Activated naive CD4-positive, alpha-beta T cell treated with anti-CD3 and anti-CD28 coated beads, Interleukin-2, amount 50 U/mL, for 24 hours (primary cell): ENCODE data around the gene MYH9.
"Not testable (repeated sequence)": the region's sequence is repeated elsewhere in the genome, so short reads cannot be mapped to it uniquely, and the experiment has no call there.

ENCODE experiments used
- H3K27ac Mint-ChIP-seq: one replicate; pipeline ENCODE4 v1.8.0; 2021; ENCODE audit warnings: mild to moderate bottlenecking, mixed read lengths
- H3K27me3 Mint-ChIP-seq: one replicate; pipeline ENCODE4 v1.8.0; 2021; ENCODE audit warnings: mixed read lengths
- H3K36me3 Mint-ChIP-seq: one replicate; pipeline ENCODE4 v1.8.0; 2021; ENCODE audit warnings: mixed read lengths
- H3K4me1 Mint-ChIP-seq: one replicate; pipeline ENCODE4 v1.8.0; 2021; ENCODE audit warnings: mixed read lengths
- H3K4me3 Mint-ChIP-seq: one replicate; pipeline ENCODE4 v1.8.0; 2021; ENCODE audit warnings: mild to moderate bottlenecking, mixed read lengths
- H3K9me3 Mint-ChIP-seq: one replicate; pipeline ENCODE4 v1.8.0; 2021; ENCODE audit warnings: mixed read lengths

Gene MYH9

GRCh38 chr22:36286096-36286957 lies 101.4 kb downstream of the MYH9 start:
- Mint-ChIP-seq H3K36me3 (peaks cover 22% of the 10 kb centered on the region), H3K27ac (peak overlapping the region; percentile 81), H3K27me3 (no peaks in the 10 kb centered on the region), H3K9me3 (no peaks in the 10 kb centered on the region), H3K4me3 (no peak overlapping the region), H3K4me1 (peaks cover 23% of the 10 kb centered on the region)

GRCh38 chr22:36285545-36285944 lies 102.2 kb downstream of the MYH9 start:
- H3K4me3 Mint-ChIP-seq, result no peak overlapping the region
- no peaks in the 10 kb centered on the region for H3K27me3 Mint-ChIP-seq
- peaks cover 23% of the 10 kb centered on the region for H3K4me1 Mint-ChIP-seq
- peaks cover 23% of the 10 kb centered on the region for H3K36me3 Mint-ChIP-seq
- H3K27ac Mint-ChIP-seq, result no peak overlapping the region
- no peaks in the 10 kb centered on the region for H3K9me3 Mint-ChIP-seq

- Mint-ChIP-seq H3K27ac (no peak overlapping the region), H3K27me3 (no peaks in the 10 kb centered on the region), H3K9me3 (no peaks in the 10 kb centered on the region), H3K36me3 (peaks cover 22% of the 10 kb centered on the region), H3K4me1 (peaks cover 22% of the 10 kb centered on the region), H3K4me3 (no peak overlapping the region)
These were observed 102.8 kb downstream of the MYH9 start for GRCh38 chr22:36285017-36285416.

- peaks cover 17% of the 10 kb centered on the region for H3K36me3 Mint-ChIP-seq
- H3K27me3 Mint-ChIP-seq, result no peaks in the 10 kb centered on the region
- peak overlapping the region; percentile 81 for H3K27ac Mint-ChIP-seq
- no peaks in the 10 kb centered on the region for H3K9me3 Mint-ChIP-seq
- H3K4me3 Mint-ChIP-seq, result no peak overlapping the region
- peaks cover 16% of the 10 kb centered on the region for H3K4me1 Mint-ChIP-seq
These were observed 103.6 kb downstream of the MYH9 start for GRCh38 chr22:36284171-36284571.

GRCh38 chr22:36282328-36282831 lies 105.4 kb downstream of the MYH9 start:
- Mint-ChIP-seq H3K9me3 (no peaks in the 10 kb centered on the region), H3K27ac (peak overlapping the region; percentile 23), H3K27me3 (no peaks in the 10 kb centered on the region), H3K36me3 (peaks cover 14% of the 10 kb centered on the region), H3K4me3 (no peak overlapping the region), H3K4me1 (peaks cover 22% of the 10 kb centered on the region)

- Mint-ChIP-seq H3K4me3 (no peak overlapping the region), H3K27me3 (no peaks in the 10 kb centered on the region), H3K27ac (no peak overlapping the region), H3K4me1 (peaks cover 20% of the 10 kb centered on the region), H3K36me3 (peaks cover 10% of the 10 kb centered on the region), H3K9me3 (no peaks in the 10 kb centered on the region)
These were observed 105.9 kb downstream of the MYH9 start for GRCh38 chr22:36281781-36282327.

GRCh38 chr22:36280379-36280778 lies 107.4 kb downstream of the MYH9 start:
- Mint-ChIP-seq H3K27ac (peak overlapping the region; percentile 55), H3K4me1 (peaks cover 21% of the 10 kb centered on the region), H3K4me3 (no peak overlapping the region), H3K9me3 (no peaks in the 10 kb centered on the region), H3K36me3 (peaks cover 5% of the 10 kb centered on the region), H3K27me3 (no peaks in the 10 kb centered on the region)

GRCh38 chr22:36279219-36279666 lies 108.5 kb downstream of the MYH9 start:
- H3K9me3 Mint-ChIP-seq, result no peaks in the 10 kb centered on the region
- no peaks in the 10 kb centered on the region for H3K27me3 Mint-ChIP-seq
- H3K27ac Mint-ChIP-seq, result peak overlapping the region; percentile 72
- no peak overlapping the region for H3K4me3 Mint-ChIP-seq
- peaks cover 21% of the 10 kb centered on the region for H3K4me1 Mint-ChIP-seq
- peaks cover 3% of the 10 kb centered on the region for H3K36me3 Mint-ChIP-seq

GRCh38 chr22:36277482-36278291 lies 110.1 kb downstream of the MYH9 start:
- H3K9me3 Mint-ChIP-seq, result no peaks in the 10 kb centered on the region
- H3K27me3 Mint-ChIP-seq, result no peaks in the 10 kb centered on the region
- peak overlapping the region; percentile 74 for H3K27ac Mint-ChIP-seq
- H3K4me3 Mint-ChIP-seq, result no peak overlapping the region
- H3K36me3 Mint-ChIP-seq, result peaks cover 2% of the 10 kb centered on the region
- H3K4me1 Mint-ChIP-seq, result peaks cover 21% of the 10 kb centered on the region

GRCh38 chr22:36274531-36274930 lies 113.2 kb downstream of the MYH9 start:
- Mint-ChIP-seq H3K4me3 (no peak overlapping the region), H3K4me1 (peaks cover 21% of the 10 kb centered on the region), H3K27ac (peak overlapping the region; percentile 60), H3K27me3 (no peaks in the 10 kb centered on the region), H3K9me3 (no peaks in the 10 kb centered on the region), H3K36me3 (no peaks in the 10 kb centered on the region)

- not testable (repeated sequence) for H3K4me3 Mint-ChIP-seq, H3K36me3 Mint-ChIP-seq, H3K9me3 Mint-ChIP-seq, H3K27me3 Mint-ChIP-seq, H3K4me1 Mint-ChIP-seq, H3K27ac Mint-ChIP-seq
These were observed 115.8 kb downstream of the MYH9 start for GRCh38 chr22:36271951-36272350.

GRCh38 chr22:36271231-36271630 lies 116.5 kb downstream of the MYH9 start:
- H3K27ac Mint-ChIP-seq, H3K27me3 Mint-ChIP-seq, H3K4me3 Mint-ChIP-seq, H3K9me3 Mint-ChIP-seq, H3K4me1 Mint-ChIP-seq, H3K36me3 Mint-ChIP-seq: not testable (repeated sequence)

GRCh38 chr22:36267896-36268485 lies 119.8 kb downstream of the MYH9 start:
- Mint-ChIP-seq H3K36me3 (peaks cover 9% of the 10 kb centered on the region), H3K27ac (peak overlapping the region; percentile 8), H3K27me3 (no peaks in the 10 kb centered on the region), H3K4me1 (no peaks in the 10 kb centered on the region), H3K9me3 (no peaks in the 10 kb centered on the region), H3K4me3 (no peak overlapping the region)

- H3K4me3 Mint-ChIP-seq, result no peak overlapping the region
- no peaks in the 10 kb centered on the region for H3K9me3 Mint-ChIP-seq
- peaks cover 11% of the 10 kb centered on the region for H3K36me3 Mint-ChIP-seq
- H3K4me1 Mint-ChIP-seq, result no peaks in the 10 kb centered on the region
- H3K27me3 Mint-ChIP-seq, result no peaks in the 10 kb centered on the region
- no peak overlapping the region for H3K27ac Mint-ChIP-seq
These were observed 120.7 kb downstream of the MYH9 start for GRCh38 chr22:36267058-36267457.

- not testable (repeated sequence) for H3K4me3 Mint-ChIP-seq, H3K4me1 Mint-ChIP-seq, H3K27me3 Mint-ChIP-seq, H3K27ac Mint-ChIP-seq, H3K9me3 Mint-ChIP-seq
- H3K36me3 Mint-ChIP-seq, result peaks cover 12% of the 10 kb centered on the region
These were observed 123.7 kb downstream of the MYH9 start for GRCh38 chr22:36263886-36264664.
